ENCODE measurements around the gene RABIF.
A peak's percentile ranks its signal among the peaks of the same experiment; 100 is the strongest.

RABIF gene

DNA sequence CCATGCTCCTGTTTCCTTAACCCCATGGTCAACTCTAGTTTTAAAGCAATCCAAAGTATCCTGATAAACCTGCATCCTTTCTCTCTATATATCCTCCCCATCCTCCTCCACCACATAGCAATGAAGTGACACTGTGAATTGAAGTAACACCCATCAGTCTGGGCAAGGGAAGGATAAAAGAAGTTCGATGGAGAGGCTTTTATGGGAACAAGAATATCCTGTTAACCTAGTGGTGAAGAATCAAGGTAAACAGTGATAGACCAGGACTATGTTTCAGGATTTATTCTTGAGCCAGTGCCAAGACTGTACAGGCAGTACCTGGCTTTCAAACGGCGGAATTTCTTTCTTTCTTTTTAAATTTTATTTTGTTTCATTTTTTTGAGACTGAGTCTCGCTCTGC is 17.6 kb downstream of the RABIF start:
- TF ChIP-seq, protein P1, sequence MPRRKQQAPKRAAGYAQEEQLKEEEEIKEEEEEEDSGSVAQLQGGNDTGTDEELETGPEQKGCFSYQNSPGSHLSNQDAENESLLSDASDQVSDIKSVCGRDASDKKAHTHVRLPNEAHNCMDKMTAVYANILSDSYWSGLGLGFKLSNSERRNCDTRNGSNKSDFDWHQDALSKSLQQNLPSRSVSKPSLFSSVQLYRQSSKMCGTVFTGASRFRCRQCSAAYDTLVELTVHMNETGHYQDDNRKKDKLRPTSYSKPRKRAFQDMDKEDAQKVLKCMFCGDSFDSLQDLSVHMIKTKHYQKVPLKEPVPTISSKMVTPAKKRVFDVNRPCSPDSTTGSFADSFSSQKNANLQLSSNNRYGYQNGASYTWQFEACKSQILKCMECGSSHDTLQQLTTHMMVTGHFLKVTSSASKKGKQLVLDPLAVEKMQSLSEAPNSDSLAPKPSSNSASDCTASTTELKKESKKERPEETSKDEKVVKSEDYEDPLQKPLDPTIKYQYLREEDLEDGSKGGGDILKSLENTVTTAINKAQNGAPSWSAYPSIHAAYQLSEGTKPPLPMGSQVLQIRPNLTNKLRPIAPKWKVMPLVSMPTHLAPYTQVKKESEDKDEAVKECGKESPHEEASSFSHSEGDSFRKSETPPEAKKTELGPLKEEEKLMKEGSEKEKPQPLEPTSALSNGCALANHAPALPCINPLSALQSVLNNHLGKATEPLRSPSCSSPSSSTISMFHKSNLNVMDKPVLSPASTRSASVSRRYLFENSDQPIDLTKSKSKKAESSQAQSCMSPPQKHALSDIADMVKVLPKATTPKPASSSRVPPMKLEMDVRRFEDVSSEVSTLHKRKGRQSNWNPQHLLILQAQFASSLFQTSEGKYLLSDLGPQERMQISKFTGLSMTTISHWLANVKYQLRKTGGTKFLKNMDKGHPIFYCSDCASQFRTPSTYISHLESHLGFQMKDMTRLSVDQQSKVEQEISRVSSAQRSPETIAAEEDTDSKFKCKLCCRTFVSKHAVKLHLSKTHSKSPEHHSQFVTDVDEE (CRISPR knock-in tag; IDR thresholded peaks at IDR 0.05): no peak
- TF ChIP-seq CSDC2 (CRISPR knock-in tag; IDR thresholded peaks at IDR 0.05): no peak
- TF ChIP-seq OSR1 (CRISPR knock-in tag; IDR thresholded peaks at IDR 0.05): no peak
- no peak for TF ChIP-seq ZFP3 (CRISPR knock-in tag; IDR thresholded peaks at IDR 0.05)
- no peak for TF ChIP-seq SNAI2 (CRISPR knock-in tag; IDR thresholded peaks at IDR 0.05)
- TF ChIP-seq ESRRG (CRISPR knock-in tag; IDR thresholded peaks at IDR 0.05): no peak
- no peak for TF ChIP-seq RARB (CRISPR knock-in tag; IDR thresholded peaks at IDR 0.05)
- TF ChIP-seq ZNF565 (CRISPR knock-in tag; conservative IDR thresholded peaks at IDR 0.05; ENCODE audit: low read depth): no peak
- no peak for TF ChIP-seq TOX (CRISPR knock-in tag; IDR thresholded peaks at IDR 0.05; ENCODE audit: borderline replicate concordance)
- TF ChIP-seq ZC3H10 (CRISPR knock-in tag; IDR thresholded peaks at IDR 0.05): no peak
- no peak for ATAC-seq

DNA sequence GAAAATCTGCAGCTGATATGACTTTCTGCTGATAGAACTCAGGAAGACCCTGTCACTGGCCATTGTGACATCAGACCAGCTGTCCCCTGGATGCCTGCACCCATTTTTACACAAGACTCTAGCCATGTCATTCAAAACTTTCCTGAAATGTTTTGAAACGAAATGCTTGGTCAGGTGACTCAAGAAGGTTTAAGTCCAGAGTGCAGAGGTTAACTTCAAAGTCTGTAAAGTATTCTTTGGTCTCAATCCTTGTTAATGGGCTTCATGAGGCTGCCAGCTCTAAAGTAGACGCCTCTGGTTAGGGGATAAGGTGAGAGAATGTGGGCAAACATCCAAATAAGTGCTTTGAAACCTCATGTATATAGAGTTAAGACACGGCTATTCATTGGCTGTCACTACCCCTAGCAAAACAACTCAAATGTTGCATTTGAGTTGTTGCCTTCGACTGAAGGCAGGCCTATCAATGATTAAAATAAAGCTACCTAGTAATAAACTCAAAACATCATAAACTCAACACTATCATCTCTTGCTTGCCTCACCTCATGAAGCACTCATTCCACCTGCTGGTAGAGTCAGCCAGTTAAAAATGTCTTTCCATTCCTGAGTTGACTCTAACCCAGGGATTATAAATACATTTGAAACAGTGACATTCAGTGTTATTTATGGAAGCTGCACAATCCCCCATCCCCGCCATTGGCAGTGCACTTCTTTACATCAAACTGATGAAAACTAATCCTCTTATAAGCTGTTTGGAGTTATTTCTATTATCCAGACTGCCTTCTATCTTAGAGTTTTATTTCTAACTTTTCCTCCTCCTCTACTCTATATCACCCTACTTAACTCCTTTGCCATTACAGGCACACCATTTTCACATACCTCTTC is 26.0 kb downstream of the RABIF start:
- ATAC-seq: no peak
- TF ChIP-seq, protein P1 (CRISPR knock-in tag; IDR thresholded peaks at IDR 0.05): no peak
- no peak for TF ChIP-seq ESRRG (CRISPR knock-in tag; IDR thresholded peaks at IDR 0.05)
- no peak for TF ChIP-seq SNAI2 (CRISPR knock-in tag; IDR thresholded peaks at IDR 0.05)
- no peak for TF ChIP-seq BACH2 (CRISPR knock-in tag; IDR thresholded peaks at IDR 0.05; ENCODE audit: borderline replicate concordance)
- TF ChIP-seq GLIS3 (CRISPR knock-in tag; IDR thresholded peaks at IDR 0.05): no peak
- TF ChIP-seq ZNF565 (CRISPR knock-in tag; conservative IDR thresholded peaks at IDR 0.05; ENCODE audit: low read depth): no peak
- TF ChIP-seq, protein P2, sequence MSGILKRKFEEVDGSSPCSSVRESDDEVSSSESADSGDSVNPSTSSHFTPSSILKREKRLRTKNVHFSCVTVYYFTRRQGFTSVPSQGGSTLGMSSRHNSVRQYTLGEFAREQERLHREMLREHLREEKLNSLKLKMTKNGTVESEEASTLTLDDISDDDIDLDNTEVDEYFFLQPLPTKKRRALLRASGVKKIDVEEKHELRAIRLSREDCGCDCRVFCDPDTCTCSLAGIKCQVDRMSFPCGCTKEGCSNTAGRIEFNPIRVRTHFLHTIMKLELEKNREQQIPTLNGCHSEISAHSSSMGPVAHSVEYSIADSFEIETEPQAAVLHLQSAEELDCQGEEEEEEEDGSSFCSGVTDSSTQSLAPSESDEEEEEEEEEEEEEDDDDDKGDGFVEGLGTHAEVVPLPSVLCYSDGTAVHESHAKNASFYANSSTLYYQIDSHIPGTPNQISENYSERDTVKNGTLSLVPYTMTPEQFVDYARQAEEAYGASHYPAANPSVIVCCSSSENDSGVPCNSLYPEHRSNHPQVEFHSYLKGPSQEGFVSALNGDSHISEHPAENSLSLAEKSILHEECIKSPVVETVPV (CRISPR knock-in tag; IDR thresholded peaks at IDR 0.05): no peak
- TF ChIP-seq ARNTL (CRISPR knock-in tag; IDR thresholded peaks at IDR 0.05; ENCODE audit: borderline replicate concordance, low read depth): no peak
- TF ChIP-seq CSDC2 (CRISPR knock-in tag; IDR thresholded peaks at IDR 0.05): no peak
- TF ChIP-seq ZNF8 (CRISPR knock-in tag; IDR thresholded peaks at IDR 0.05): no peak
- TF ChIP-seq ZFP30 (CRISPR knock-in tag; IDR thresholded peaks at IDR 0.05): no peak
- no peak for TF ChIP-seq ISL1 (CRISPR knock-in tag; IDR thresholded peaks at IDR 0.05)

DNA sequence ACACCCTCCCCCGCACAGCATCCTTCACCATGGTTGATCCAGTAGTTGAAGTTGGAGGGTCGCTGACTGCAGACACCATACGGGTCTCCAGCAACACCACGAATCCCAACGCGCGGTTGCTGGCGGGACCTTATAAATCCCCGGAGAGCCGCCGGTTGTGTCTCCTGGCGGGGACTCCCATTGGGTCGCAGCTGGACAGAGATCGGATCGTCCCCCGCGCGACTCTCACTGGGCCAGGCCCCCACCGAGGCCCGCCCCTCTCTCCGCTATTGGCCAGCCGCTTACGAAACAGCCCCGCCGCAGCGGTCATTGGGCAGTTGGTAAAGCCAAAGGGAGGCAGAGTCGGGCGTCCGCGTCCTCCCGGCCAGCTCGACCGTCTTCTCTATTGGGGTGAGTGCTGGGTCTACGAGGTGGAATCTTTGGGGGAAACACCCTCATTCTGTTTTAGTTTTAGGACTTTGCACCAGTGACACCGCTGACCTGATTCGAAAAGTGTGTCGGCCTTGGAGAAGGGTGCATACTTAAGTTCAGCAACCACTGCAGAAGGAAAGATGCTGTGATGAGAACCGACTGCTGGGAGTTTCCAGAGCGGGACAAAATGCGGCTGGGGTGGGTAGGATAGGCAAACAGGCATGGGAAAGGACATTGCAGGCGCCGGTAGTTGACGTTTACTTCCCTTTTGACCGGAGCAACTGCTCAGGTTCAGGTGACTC is 27.4 kb downstream of the RABIF start:
- ATAC-seq: peak; percentile 99
- TF ChIP-seq ZNF8 (CRISPR knock-in tag; IDR thresholded peaks at IDR 0.05) (no peak), TOX (CRISPR knock-in tag; IDR thresholded peaks at IDR 0.05; ENCODE audit: borderline replicate concordance) (no peak), GLIS3 (CRISPR knock-in tag; IDR thresholded peaks at IDR 0.05) (no peak), BACH2 (CRISPR knock-in tag; IDR thresholded peaks at IDR 0.05; ENCODE audit: borderline replicate concordance) (no peak), OSR1 (CRISPR knock-in tag; IDR thresholded peaks at IDR 0.05) (no peak), RARB (CRISPR knock-in tag; IDR thresholded peaks at IDR 0.05) (no peak), PPARA (CRISPR knock-in tag; IDR thresholded peaks at IDR 0.05; ENCODE audit: borderline replicate concordance) (no peak), ARNTL (CRISPR knock-in tag; IDR thresholded peaks at IDR 0.05; ENCODE audit: borderline replicate concordance, low read depth) (no peak), ZNF565 (CRISPR knock-in tag; conservative IDR thresholded peaks at IDR 0.05; ENCODE audit: low read depth) (no peak), ZC3H10 (CRISPR knock-in tag; IDR thresholded peaks at IDR 0.05) (no peak), SNAI2 (CRISPR knock-in tag; IDR thresholded peaks at IDR 0.05) (no peak), CSDC2 (CRISPR knock-in tag; IDR thresholded peaks at IDR 0.05) (no peak), ZNF70 (CRISPR knock-in tag; IDR thresholded peaks at IDR 0.05) (no peak), ZFP3 (CRISPR knock-in tag; IDR thresholded peaks at IDR 0.05) (no peak)
- TF ChIP-seq, protein P2 (CRISPR knock-in tag; IDR thresholded peaks at IDR 0.05): no peak
- TF ChIP-seq, protein P3, sequence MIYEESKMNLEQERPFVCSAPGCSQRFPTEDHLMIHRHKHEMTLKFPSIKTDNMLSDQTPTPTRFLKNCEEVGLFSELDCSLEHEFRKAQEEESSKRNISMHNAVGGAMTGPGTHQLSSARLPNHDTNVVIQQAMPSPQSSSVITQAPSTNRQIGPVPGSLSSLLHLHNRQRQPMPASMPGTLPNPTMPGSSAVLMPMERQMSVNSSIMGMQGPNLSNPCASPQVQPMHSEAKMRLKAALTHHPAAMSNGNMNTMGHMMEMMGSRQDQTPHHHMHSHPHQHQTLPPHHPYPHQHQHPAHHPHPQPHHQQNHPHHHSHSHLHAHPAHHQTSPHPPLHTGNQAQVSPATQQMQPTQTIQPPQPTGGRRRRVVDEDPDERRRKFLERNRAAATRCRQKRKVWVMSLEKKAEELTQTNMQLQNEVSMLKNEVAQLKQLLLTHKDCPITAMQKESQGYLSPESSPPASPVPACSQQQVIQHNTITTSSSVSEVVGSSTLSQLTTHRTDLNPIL (CRISPR knock-in tag; IDR thresholded peaks at IDR 0.05; ENCODE audit: low read depth): no peak
- TF ChIP-seq, protein P4, sequence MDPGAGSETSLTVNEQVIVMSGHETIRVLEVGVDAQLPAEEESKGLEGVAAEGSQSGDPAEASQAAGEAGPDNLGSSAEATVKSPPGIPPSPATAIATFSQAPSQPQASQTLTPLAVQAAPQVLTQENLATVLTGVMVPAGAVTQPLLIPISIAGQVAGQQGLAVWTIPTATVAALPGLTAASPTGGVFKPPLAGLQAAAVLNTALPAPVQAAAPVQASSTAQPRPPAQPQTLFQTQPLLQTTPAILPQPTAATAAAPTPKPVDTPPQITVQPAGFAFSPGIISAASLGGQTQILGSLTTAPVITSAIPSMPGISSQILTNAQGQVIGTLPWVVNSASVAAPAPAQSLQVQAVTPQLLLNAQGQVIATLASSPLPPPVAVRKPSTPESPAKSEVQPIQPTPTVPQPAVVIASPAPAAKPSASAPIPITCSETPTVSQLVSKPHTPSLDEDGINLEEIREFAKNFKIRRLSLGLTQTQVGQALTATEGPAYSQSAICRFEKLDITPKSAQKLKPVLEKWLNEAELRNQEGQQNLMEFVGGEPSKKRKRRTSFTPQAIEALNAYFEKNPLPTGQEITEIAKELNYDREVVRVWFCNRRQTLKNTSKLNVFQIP (CRISPR knock-in tag; IDR thresholded peaks at IDR 0.05; ENCODE audit: borderline replicate concordance, low read depth): no peak
